Measurements from ENCODE around the gene ARHGAP32.
"Not testable (repeated sequence)": the region's sequence is repeated elsewhere in the genome, so short reads cannot be mapped to it uniquely, and the experiment has no call there.

The ARHGAP32 gene

DNA sequence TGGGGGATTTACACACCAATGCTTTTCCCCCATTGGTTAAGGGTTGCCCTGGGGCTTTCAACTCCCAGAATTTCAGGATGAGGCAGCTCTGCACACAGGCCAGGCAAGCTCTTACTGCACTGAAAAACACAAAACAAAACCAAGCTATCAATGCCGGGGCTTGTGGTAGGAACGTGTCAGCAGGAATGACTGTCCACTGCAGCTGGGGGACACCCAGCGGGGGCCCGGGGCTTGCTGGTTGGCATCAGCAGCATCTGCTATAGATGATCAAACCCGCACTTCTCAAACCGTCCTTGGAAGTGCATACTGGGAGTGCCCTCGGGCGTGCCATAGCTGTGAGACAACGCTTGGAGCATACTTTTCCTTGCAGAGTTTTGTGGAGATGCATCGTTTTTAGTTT is 257.2 kb downstream of the ARHGAP32 start:
- no peak for DNase-seq (ENCODE audit: low read depth in 2 of 3, low spot score in 2 of 3)

DNA sequence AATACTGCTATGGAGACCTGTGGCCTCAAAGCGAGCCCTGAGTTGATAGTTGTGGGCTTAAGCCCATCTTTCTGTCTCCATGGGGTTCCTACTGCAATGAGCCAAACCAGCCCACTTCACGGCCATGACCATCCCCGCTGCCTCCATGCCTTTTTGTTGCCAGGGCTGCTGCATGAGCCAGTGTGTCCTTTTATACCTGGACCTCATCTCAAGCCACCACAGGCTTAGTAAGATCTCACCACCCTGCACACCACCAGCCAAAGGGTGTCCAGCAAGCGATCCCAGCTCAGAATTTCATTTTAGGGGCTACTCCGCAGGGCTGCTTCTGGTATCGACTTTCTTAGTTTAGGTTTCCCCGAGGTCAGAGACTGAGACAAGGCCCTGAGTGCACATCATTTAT is 257.8 kb downstream of the ARHGAP32 start:
- DNase-seq (ENCODE audit: low read depth in 2 of 3, low spot score in 2 of 3) = no peak

DNA sequence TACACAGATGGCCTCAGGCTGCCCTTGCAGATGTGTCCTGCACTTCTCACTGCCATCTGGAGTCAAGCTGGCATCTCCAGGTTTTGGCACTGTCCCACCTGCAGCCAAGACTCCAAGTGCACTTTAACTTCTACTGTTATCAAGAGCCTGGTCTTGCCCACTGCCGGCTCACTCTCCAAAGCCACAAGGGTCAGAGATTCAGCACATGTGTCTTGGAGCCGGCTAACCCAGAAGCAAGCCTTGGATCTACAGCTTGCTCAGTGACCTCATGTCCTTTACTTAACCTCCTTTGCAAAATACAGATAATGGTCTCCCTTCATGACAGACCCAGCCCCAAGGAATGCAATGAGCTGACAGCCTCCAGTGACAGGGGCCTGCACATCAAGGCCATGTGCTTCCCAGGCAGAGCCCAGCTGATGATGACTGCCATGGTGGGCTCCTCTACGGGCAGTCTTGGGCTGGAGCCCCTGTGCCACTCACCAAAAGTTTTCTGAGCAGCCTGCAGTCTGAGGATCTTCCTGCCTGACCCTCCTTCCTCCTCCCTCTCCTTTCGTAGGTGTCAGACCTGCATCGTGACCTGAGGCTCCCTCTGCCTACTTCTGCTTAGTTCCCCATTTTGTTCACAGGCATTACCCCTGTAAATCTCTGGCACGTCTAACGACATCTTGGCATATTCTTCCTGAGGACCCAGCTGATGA is 258.5 kb downstream of the ARHGAP32 start:
- DNase-seq (ENCODE audit: low read depth in 2 of 3, low spot score in 2 of 3) = no peak

DNA sequence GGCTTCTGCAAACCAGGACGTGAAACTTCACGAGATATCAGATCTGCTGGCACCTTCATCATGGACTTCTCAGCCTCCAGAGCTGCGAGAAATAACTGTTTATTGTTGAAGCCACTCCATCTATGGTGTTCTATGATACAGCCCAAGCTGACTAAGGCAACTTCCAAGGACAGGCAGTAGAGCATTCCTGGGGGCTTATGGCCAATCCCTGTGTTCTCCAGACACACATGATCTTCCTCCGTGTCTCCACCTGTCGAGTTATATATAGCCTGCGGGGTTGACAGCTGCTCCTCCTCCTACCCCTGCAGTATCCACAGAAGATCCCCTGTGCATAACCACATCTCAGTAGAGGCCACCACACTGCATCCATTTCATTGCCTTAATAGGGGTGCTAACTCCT is 260.5 kb downstream of the ARHGAP32 start:
- DNase-seq (ENCODE audit: low read depth in 2 of 3, low spot score in 2 of 3) = no peak

DNA sequence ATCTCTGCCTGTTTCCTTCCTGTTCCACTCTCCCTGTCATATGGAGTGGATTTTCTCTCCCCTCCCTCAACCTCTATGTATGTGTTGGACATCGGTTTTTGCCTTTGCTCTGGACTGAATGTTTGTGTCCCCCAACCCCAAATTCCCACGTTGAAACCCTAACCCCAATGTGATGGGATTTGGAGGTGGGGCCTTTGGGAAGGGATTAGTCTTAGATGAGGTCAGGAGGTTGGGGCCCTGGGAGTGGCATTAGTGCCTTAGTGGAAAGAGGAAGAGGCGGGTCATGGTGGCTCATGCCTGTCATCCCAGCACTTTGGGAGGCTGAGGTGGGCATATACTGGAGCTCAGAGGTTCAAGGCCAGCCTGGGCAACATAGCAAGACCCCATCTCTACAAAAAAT is 261.1 kb downstream of the ARHGAP32 start:
- no peak for DNase-seq (ENCODE audit: low read depth in 2 of 3, low spot score in 2 of 3)

DNA sequence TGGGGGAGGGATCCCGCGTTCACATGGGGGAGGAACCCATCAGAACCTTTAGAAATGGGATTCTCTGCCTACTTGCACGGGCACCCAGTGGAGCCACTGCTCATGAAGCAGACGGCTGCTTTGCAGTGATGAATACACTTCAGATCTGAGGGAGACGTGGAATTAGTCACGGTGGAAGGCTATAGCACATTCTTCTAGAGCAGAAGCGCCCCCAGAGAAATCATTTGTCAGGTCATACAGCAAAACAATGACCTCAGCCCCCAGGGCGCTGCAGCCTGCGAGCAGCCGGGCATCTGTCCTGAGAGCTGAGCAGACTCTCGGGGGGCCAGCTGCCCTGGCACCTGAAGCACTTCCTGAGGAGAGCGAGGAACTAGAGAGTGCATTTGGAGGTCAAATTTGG is 262.1 kb downstream of the ARHGAP32 start:
- no peak for DNase-seq (ENCODE audit: low read depth in 2 of 3, low spot score in 2 of 3)

- no peak for DNase-seq (ENCODE audit: low read depth in 2 of 3, low spot score in 2 of 3)
Observed at GRCh38 chr11:128929468-128929867, 262.7 kb downstream of the ARHGAP32 start.

DNA sequence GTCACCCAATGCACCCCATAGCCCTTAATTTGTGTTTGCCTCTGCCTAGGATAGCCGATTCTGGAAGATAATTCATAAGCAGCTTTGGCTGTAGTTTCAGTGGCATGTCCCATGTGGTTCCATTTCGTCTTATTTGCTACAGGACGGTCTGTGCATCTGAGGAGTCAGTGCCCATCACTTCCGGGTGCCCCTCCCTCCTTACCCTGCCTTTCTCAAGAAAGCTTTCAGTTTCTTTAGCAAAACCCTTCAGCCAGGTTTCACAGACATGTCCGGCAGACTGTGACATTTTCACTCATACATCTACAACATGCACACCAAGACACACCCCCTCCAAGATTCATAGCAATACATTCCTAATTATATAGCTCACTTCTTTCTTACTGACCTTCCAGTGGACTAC is 263.7 kb downstream of the ARHGAP32 start:
- DNase-seq (ENCODE audit: low read depth in 2 of 3, low spot score in 2 of 3) = no peak

DNA sequence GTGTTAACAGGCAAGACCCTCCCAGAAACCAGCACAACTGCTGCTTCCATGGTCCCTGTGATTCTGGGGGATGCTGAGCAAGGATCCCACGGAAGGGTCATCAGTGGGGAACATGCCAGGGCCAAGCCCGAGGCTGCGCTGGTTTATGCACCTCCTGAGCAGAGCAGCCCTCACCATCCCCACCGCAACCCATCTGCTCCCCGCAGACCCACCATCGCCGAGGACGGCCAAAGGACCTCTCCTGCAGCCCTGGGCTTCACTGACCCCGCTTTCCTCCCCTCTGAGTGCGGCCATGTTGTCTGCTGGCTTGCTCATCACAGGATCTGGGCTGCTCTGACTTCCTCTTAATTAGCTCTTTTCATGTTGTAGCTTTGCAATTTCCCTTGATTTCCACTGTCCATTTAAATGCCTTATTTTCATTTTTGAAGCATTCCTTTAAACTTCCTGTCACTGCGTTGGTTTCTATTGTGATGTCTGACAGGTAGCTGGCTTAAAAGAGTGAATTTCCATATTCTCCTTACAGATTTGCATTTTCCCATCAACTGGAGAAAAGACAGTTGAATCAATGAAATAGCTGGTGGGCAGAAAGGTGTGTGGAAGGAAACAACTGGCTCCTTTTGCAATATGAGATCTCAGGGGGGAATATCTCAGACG is 264.3 kb downstream of the ARHGAP32 start:
- no peak for DNase-seq (ENCODE audit: low read depth in 2 of 3, low spot score in 2 of 3)

GRCh38 chr11:128927108-128927461 is 265.0 kb downstream of the ARHGAP32 start:
- DNase-seq (ENCODE audit: low read depth in 2 of 3, low spot score in 2 of 3) = no peak

DNA sequence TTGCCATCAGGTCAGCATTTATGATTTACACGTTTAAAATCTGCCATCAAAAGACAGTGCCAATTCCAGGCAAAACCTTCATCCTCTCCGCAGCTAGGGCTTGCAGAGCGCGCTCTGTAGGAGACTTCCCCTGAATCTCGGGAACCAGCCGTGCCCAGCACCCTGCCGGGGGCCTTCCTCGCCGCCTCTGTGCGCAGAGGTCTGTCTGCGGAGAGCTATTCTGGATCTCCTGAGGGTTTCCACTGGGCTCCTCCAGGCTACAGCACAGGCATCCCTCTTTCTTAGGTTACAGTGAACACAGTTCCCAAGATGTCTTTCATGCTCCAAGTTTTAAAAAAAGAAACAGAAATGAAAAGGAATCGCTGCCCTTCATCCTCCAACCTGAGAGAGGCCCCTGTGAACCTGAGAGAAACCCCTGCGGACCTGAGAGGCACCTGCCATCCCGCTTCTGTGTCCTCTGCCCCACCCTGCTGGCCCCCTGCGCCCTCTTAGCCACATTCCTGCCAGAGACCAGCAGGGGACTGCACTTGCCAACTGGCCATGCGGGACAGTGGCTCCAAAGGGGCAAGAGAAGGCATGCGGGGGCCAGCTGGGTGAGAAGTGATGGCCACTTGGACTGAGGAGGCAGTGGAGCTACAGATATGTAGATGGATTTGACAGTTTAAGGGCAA is 265.6 kb downstream of the ARHGAP32 start:
- DNase-seq (ENCODE audit: low read depth in 2 of 3, low spot score in 2 of 3) = no peak

DNA sequence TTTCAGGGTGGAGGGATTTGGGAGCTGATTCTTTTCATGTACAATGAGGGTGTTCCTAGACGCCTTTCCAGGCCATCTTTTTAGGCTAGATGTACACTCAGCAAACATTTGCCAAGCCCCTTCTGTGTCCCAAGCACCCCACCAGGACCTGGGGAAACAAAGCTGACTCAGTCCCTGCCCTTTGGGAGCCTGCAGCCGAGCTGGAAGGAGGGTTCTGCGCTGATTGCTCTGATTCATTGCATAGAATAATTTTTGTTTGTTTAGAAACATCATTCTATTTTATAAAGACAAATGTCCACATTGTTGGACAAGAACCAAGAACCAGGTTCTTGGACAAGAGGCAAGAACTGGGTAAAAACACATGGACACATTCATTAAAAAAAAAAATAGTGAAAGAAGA is 266.1 kb downstream of the ARHGAP32 start:
- no peak for DNase-seq (ENCODE audit: low read depth in 2 of 3, low spot score in 2 of 3)

DNA sequence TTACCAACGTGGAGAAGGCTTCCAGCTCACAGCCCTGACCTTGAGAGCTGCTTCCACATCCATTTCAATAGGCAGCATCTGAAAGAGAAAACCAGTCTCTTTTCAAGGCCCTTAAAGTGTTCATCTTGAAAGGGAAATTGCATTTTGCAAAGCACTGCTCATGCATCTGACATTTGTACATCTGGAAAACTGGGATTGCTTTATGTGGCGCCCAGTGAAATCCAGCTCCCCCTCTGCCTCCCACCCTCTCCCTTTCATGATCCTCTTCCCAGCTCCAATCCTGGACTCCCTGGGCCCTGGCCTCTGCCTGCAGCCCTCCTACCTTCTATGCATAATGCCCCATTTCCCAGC is 266.9 kb downstream of the ARHGAP32 start:
- no peak for DNase-seq (ENCODE audit: low read depth in 2 of 3, low spot score in 2 of 3)

DNA sequence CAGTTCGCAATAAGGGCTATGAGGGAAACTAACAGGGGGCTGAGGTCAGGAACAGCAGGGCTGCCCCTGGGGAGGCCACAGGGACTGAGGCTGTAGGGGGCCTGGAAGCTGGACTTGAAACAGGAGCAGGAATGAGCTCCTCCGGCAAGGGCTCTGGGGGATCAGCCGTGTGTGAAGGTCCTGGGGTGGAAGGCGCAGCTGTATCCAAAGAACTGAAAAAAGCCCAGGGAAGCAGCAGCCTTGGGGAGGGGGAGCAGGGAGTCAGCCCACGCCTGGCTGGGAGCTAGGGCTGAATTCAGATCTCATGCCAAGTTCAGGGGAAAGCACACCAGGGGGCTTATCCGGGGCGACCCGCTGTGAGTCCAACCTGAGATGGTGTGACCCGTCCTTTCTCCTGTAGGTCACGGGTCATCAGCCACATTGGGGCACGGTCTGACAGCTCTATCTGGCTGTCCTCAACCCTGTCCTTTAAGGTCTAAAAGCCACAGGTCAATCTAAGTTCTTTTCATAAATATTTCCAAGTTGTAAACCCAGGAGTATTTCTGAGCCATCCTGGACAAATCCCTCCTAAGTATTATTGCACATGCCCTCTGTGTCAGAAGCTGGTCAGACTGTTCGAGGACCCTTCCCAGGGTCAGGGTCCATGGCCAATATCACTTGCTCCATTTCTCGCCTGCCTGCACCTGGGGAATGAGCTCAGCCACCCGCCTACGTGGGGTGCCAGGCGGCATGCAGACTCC is 267.4 kb downstream of the ARHGAP32 start:
- no peak for DNase-seq (ENCODE audit: low read depth in 2 of 3, low spot score in 2 of 3)

GRCh38 chr11:128924104-128924503 is 268.0 kb downstream of the ARHGAP32 start:
- DNase-seq (ENCODE audit: low read depth in 2 of 3, low spot score in 2 of 3) = no peak

DNA sequence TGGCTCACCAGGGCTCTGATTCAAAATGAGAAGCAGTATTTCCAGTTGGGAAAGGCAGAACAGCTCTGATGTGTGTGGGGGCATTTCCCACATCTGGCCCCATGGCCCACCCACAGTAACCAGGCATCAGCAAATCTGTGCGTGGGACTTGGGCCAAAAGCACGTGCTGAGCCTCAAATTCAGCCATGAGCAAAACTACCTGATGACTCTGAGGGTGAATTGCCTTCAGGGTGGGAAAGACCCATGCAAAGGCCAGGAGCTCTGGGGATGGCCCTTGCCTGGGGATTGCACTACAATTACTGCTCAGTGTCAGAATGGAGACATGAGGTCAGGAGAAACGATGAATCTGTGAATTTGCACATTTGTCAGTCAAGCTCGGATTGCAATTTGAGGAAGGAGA is 270.3 kb downstream of the ARHGAP32 start:
- DNase-seq (ENCODE audit: low read depth in 2 of 3, low spot score in 2 of 3) = no peak

- DNase-seq (ENCODE audit: low read depth in 2 of 3, low spot score in 2 of 3) = no peak
Observed at GRCh38 chr11:128920666-128921065, 271.5 kb downstream of the ARHGAP32 start.

DNA sequence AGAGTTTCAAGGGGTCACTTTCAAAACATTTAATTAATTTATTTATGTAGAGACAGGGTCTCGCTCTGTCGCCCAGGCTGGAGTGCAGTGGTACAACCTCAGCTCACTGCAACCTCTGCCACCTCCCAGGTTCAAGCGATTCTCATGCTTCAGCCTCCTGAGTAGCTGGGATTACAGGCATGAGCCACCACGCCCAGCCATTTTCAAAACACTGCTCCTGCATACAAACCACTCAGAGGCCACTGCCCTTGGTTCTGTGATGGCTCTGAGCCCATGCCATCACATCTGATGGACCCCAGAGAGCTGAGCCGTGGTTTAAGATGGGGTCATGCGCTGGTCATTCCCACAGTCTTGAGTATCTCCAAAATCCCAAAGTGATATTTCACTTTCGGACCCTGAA is 272.5 kb downstream of the ARHGAP32 start:
- DNase-seq (ENCODE audit: low read depth in 2 of 3, low spot score in 2 of 3) = not testable (repeated sequence)

DNA sequence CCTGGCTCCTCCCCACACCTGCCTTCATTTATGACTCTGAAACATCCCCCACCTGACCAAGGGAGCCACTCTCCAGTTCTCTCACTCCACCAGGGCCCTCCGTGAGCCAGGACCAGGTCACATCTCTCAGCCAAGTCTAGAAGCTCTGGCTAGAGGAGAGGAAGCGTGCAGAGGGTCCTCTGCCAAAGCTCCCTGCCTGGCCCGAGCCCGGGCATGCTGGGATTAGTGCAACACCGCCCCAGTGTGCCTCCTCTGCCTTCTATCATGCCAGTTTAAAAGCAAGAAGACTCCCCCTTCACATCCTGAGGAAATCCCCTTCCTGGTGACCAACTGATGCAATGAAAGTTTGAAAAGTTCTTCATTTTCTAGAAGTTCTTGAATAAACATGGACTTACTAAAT is 272.9 kb downstream of the ARHGAP32 start:
- no peak for DNase-seq (ENCODE audit: low read depth in 2 of 3, low spot score in 2 of 3)

- no peak for DNase-seq (ENCODE audit: low read depth in 2 of 3, low spot score in 2 of 3)
Observed at GRCh38 chr11:128917144-128917724, 274.9 kb downstream of the ARHGAP32 start.

DNA sequence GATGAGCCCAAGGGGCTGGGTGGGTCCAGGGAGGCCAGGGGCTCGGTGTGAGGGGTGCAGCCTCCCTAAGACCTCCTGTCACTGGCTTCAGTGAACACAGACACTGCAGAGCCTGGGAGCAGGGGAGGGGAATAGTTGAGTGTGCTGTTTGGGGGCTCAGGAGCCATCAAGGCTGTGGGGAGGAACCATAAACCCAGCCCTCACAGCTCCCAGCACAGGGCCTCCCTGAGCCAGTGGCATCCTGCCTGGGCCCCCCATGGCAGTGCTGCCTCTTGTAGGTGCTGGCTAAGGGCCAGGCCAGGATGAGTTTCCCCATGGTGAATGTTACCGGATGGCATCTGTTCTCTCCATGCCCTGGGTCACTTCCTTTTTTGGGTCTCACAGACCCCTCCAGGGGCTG is 275.4 kb downstream of the ARHGAP32 start:
- no peak for DNase-seq (ENCODE audit: low read depth in 2 of 3, low spot score in 2 of 3)
